GM20431 (cell line): ENCODE results near the gene PIAS1.

Source experiments
- in situ Hi-C: fragments of 300-500 bp; cut with MseI, MboI; formaldehyde crosslinking; loops from one replicate; pipeline ENCODE4 v1.15.0; 2020; ENCODE audit warnings: low sequenced_read_pairs; ENCODE audit not compliant: unreplicated experiment

PIAS1 gene

DNA sequence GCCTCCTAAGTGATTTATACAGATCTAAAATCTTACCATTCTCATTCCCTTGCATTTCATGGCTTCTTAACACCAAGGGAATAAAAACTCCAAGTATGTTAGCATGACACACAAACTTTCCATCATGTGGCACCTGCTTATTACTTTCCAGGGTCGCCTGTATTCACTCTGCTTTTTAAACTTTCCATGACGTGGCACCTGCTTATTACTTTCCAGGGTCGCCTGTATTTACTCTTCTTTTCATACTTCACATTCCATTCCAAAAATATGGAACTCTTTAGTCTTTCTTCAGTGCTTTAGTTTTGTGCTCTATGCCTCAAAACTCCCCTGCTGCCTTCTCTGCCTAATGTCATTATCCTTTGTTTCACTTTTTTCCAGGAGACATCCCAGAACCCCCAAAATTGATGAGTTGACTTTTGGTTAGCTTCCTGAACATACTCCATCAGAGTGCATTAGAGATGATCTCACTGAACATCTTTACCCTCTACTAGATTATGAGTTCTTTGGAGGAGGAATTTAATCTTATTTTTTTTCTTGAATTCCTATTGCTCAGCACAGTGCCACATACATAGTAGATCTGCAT, 104.0 kb downstream of the PIAS1 start:
- in situ Hi-C loops: loop anchor here (25.0 kb wide), 1 partner anchor 296 kb away; no protein-coding TSS in a partner anchor

GRCh38 chr15:68163191-68163590, 109.1 kb downstream of the PIAS1 start:
- in situ Hi-C loops: loop anchor here (25.0 kb wide), 1 partner anchor 301 kb away; no protein-coding TSS in a partner anchor

DNA sequence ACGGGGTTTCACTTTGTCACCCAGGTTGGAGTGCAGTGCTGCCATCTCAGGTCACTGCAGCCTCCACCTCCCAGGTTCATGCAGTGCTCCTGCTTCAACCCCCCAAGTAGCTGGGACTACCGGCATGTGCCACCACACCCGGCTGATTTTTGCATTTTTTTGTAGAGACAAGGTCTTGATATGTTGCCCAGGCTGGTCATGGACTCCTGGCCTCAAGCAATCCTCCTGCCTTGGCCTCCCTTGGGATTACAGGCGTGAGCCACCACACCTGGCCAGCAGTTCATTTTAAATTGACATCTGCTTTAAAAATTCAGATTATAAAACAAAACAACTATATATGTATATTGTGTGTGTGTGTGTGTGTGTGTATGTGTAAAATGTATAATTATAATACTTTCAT, 112.7 kb downstream of the PIAS1 start:
- in situ Hi-C loops: loop anchor here (25.0 kb wide), 1 partner anchor 305 kb away; no protein-coding TSS in a partner anchor

DNA sequence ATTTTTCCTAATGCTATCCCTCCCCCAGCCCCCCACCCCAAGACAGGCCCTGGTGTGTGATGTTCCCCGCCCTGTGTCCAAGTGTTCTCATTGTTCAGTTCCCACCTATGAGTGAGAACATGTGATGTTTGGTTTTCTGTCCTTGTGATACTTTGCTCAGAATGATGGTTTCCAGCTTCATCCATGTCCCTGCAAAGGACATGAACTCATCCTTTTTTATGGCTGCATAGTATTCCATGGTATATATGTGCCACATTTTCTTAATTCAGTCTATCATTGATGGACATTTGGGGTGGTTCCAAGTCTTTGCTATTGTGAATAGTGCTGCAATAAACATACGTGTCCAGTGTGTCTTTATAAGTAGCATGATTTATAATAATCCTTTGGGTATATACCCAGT, 117.9 kb downstream of the PIAS1 start:
- in situ Hi-C loops: loop anchor here (25.0 kb wide), 1 partner anchor 310 kb away; no protein-coding TSS in a partner anchor

DNA sequence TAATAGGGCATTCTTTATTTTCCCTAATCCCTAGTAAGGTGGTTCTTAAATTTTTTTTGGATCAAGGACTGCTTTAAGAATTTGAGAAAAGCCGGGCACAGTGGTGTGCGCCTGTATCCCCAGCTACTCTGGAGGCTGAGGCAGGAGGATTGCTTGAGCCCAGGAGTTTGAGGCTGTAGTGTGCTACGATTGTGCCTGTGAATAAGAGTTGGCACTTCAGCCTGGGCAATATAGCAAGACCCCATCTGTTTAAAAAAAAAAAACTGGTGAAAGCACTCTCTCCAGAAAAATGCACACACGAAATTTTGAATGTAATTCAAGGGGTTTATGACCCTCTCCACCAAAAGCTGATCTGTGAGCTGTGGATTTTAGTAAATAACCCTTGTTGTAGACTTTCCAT, 119.0 kb downstream of the PIAS1 start:
- in situ Hi-C loops: loop anchor here (25.0 kb wide), 1 partner anchor 311 kb away; no protein-coding TSS in a partner anchor

DNA sequence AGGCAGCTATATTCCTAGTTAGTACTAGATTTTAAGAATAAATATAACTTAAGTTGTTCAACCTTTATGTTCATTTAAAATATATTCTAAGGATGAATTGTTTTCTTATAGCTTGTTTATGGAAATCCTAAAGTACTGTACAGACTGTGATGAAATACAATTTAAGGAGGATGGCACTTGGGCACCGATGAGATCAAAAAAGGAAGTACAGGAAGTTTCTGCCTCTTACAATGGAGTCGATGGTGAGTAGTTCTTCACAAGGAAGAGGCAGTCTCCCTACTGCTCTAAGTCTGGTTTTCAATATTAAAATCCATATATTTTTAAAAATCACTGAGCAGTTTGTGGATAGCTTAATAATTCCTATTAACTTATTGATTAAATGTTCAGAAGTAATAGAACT, 121.4 kb downstream of the PIAS1 start:
- in situ Hi-C loops: no loop called here

DNA sequence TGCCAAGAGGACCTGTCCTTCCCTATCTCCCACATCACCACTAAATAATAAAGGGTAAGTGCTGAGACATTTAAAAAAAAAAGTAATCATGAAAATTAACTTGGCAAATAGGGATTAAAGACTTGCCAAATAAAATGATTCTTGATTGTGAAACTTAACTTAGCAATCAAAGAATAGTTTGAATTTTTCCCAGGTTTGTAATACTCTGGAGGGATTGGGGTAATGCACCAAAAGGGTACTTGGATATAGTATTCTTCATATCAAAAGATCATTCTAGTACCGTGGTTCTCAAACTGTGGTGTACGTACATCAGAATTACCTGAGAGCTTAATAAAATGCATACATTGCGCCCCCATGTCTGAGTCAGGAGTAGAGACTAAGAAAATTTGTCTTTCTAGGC, 122.5 kb downstream of the PIAS1 start:
- in situ Hi-C loops: no loop called here

- in situ Hi-C loops: no loop called here
Measured at GRCh38 chr15:68177742-68178141, 123.6 kb downstream of the PIAS1 start.

GRCh38 chr15:68183616-68184315, 129.7 kb downstream of the PIAS1 start:
- in situ Hi-C loops: no loop called here

GRCh38 chr15:68184616-68185480, 130.7 kb downstream of the PIAS1 start:
- in situ Hi-C loops: no loop called here

GRCh38 chr15:68186671-68187397, 132.7 kb downstream of the PIAS1 start:
- in situ Hi-C loops: no loop called here

DNA sequence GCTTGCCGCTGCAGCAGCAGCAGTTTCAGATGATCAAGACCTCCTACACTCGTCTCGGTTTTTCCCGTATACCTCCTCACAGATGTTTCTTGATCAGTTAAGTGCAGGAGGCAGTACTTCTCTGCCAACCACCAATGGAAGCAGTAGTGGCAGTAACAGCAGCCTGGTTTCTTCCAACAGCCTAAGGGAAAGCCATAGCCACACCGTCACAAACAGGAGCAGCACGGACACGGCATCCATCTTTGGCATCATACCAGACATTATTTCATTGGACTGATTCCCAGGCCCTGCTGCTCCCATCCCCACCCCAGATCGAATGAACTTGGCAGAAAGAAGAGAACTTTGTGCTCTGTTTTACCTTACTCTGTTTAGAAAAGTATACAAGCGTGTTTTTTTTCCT, 133.4 kb downstream of the PIAS1 start:
- in situ Hi-C loops: no loop called here

- in situ Hi-C loops: no loop called here
Measured at GRCh38 chr15:68188647-68189046, 134.5 kb downstream of the PIAS1 start.

GRCh38 chr15:68190048-68190447, 135.9 kb downstream of the PIAS1 start:
- in situ Hi-C loops: no loop called here

- in situ Hi-C loops: no loop called here
Measured at GRCh38 chr15:68191555-68191954, 137.4 kb downstream of the PIAS1 start.

DNA sequence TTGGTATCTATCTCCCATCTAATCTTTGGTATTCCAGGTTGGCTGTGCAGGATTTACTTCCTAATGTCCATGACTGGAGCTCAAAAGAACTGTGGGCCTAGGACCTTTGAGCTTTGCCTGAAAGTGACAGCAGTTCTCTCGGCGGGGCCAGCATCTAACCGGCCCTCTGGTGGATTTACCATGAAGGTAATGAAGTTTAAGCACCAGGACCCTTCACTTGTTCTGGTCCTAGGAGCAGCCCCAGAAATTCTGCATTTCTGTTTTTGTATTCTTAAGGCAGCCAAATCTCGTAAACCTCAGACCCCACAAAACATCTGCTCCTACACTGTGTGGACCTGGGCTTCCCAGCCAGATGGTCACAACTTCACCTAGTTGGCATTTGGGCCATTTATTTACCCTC, 138.0 kb downstream of the PIAS1 start:
- in situ Hi-C loops: no loop called here

GRCh38 chr15:68192804-68193486, 138.8 kb downstream of the PIAS1 start:
- in situ Hi-C loops: no loop called here

DNA sequence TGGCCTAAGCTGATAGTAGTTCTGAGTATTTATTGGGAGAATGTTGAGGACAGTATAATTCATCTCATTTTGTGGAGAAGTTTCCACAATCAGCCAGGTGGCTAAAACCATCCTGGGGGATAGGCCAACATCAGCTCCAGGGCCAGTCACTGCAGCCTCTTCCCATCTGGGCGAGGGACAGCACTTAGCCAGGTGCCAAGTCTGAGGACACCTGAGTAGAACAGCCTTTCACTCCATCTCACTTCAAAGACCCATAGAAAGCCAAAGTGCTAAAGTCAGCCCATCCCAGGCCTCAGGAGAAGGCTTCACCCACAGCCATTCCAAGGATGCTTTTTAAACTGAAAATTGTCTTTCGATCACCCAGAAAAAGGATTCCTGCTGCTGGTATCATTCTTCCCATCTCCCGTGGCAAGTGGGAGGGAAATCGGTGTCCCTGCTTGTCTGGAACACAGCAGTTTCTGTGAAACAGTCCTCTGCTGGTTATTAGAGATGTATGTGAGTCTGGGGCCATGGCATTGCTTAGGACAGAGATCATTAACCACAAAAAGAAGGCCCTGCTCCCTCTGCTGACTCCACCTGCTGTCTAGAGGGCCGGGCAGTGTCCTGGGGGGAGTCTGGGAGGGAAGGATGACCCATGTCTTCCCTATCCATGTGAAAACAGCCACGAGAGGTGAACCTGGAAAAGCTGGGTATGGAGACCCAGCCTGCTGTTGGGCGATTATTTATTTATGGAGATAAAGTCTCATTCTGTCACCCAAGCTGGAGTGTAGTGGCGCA, 141.4 kb downstream of the PIAS1 start:
- in situ Hi-C loops: no loop called here
